NCI-H345 treated with DMSO at 0.1 percent for 48 hours (cell line): ENCODE data around the gene BPIFB3.

Source experiments
- DNase-seq: peaks from one replicate; lab custom pipeline; 2025; ENCODE audit not compliant: unreplicated experiment; lab: John Stamatoyannopoulos, UW

BPIFB3 gene

GRCh38 chr20:33015700-33016580 is 37.8 kb upstream of the BPIFB3 start:
- DNase-seq: no peak

- DNase-seq: no peak
Measured at GRCh38 chr20:33016581-33017109, 37.1 kb upstream of the BPIFB3 start.

GRCh38 chr20:33017542-33017941 is 36.2 kb upstream of the BPIFB3 start:
- no peak for DNase-seq

- no peak for DNase-seq
Measured at GRCh38 chr20:33018169-33018931, 35.4 kb upstream of the BPIFB3 start.

- no peak for DNase-seq
Measured at GRCh38 chr20:33019465-33020277, 34.0 kb upstream of the BPIFB3 start.

GRCh38 chr20:33020278-33021161 is 33.2 kb upstream of the BPIFB3 start:
- no peak for DNase-seq

GRCh38 chr20:33021879-33022278 is 31.8 kb upstream of the BPIFB3 start:
- DNase-seq: no peak

- no peak for DNase-seq
Measured at GRCh38 chr20:33022289-33022688, 31.4 kb upstream of the BPIFB3 start.

- no peak for DNase-seq
Measured at GRCh38 chr20:33022694-33023438, 30.8 kb upstream of the BPIFB3 start.

- no peak for DNase-seq
Measured at GRCh38 chr20:33023439-33024242, 30.1 kb upstream of the BPIFB3 start.

GRCh38 chr20:33024243-33024560 is 29.5 kb upstream of the BPIFB3 start:
- DNase-seq: no peak

- no peak for DNase-seq
Measured at GRCh38 chr20:33024609-33025317, 28.9 kb upstream of the BPIFB3 start.

GRCh38 chr20:33025318-33025876 is 28.3 kb upstream of the BPIFB3 start:
- DNase-seq: no peak

- no peak for DNase-seq
Measured at GRCh38 chr20:33026072-33026778, 27.5 kb upstream of the BPIFB3 start.

- no peak for DNase-seq
Measured at GRCh38 chr20:33026779-33027759, 26.6 kb upstream of the BPIFB3 start.
